K562 (cell line): Measurements from ENCODE around the gene DNAJB6. TPM values are rescaled to one million over a fixed set of nuclear protein-coding genes. Genes with fewer than 3 reads are reported as not detected.

Source experiments
- CEBPZ ChIP-seq: fragments of 150-350 bp; IDR thresholded peaks from 2 replicates; pipeline ENCODE4 v1.6.1; 2014; ENCODE audit warnings: low read depth, mild to moderate bottlenecking, low read length, borderline replicate concordance
- GABPA ChIP-seq: fragments of 200-800 bp; sonication (Bioruptor generic); conservative IDR thresholded peaks from 2 replicates; pipeline ENCODE4 v1.6.1; 2016; ENCODE audit warnings: low read depth, missing genetic modification characterization, missing compliant biosample characterization
- IFI16 ChIP-seq: fragments of 250-450 bp; sonication (Bioruptor Pico); IDR thresholded peaks from 2 replicates; pipeline ENCODE4 v2.1.2; 2022; ENCODE audit warnings: mild to moderate bottlenecking, inconsistent platforms
- MED1 ChIP-seq: sonication (generic); formaldehyde crosslinking; IDR thresholded peaks from 2 replicates; pipeline ENCODE4 v1.8.1; 2023; ENCODE audit warnings: missing genetic modification reagents, borderline replicate concordance
- MEF2A ChIP-seq: IDR thresholded peaks from 2 replicates; pipeline ENCODE4 v1.6.1; 2011; ENCODE audit warnings: low read depth, mild to moderate bottlenecking, low read length, moderate library complexity; ENCODE audit not compliant: control insufficient read depth
- MIER1 ChIP-seq: fragments of 450-650 bp; IDR thresholded peaks from 2 replicates; pipeline ENCODE4 v1.6.1; 2016; ENCODE audit warnings: antibody characterized with exemption, mild to moderate bottlenecking, low read depth
- NCOA6 ChIP-seq: fragments of 450-650 bp; IDR thresholded peaks from 2 replicates; pipeline ENCODE4 v1.6.1; 2017; ENCODE audit warnings: mild to moderate bottlenecking
- PHF21A ChIP-seq: fragments of 450-650 bp; IDR thresholded peaks from 2 replicates; pipeline ENCODE4 v1.6.1; 2017; ENCODE audit warnings: low read depth, borderline replicate concordance
- POLR2AphosphoS5 ChIP-seq: IDR thresholded peaks from 2 replicates; pipeline ENCODE4 v1.6.1; 2011; ENCODE audit warnings: mild to moderate bottlenecking, low read depth, low read length, moderate library complexity; ENCODE audit not compliant: control insufficient read depth, insufficient read depth
- SIX5 ChIP-seq, 2 experiments: IDR thresholded peaks; 2 replicates each; pipeline ENCODE4 v1.6.1; 2011; ENCODE audit warnings: low read length in 2 of 2, borderline replicate concordance in 1 of 2, low read depth in 1 of 2, mild to moderate bottlenecking in 1 of 2, moderate library complexity in 1 of 2; ENCODE audit not compliant: insufficient read depth in 1 of 2
- SNRNP70 ChIP-seq: fragments of 200-400 bp; formaldehyde crosslinking; optimal IDR thresholded peaks from 2 replicates; pipeline ENCODE3; 2017; ENCODE audit warnings: low read depth, low read length
- SRSF3 ChIP-seq: fragments of 200-400 bp; formaldehyde crosslinking; IDR thresholded peaks from 2 replicates; pipeline ENCODE4 v1.6.1; 2016; ENCODE audit warnings: mild to moderate bottlenecking, low read length, moderate library complexity; ENCODE audit not compliant: insufficient read depth
- TBP ChIP-seq: optimal IDR thresholded peaks from 2 replicates; pipeline ENCODE3; 2011; ENCODE audit warnings: low read depth, low read length, improper control_type of control experiment
- YY1 ChIP-seq, 3 experiments: IDR thresholded peaks; 2 replicates each; pipeline ENCODE4 v1.6.1; 2011; ENCODE audit warnings: low read length in 2 of 3, mild to moderate bottlenecking in 2 of 3, moderate library complexity in 2 of 3, borderline replicate concordance in 1 of 3, control low read depth in 1 of 3, low read depth in 1 of 3; ENCODE audit not compliant: insufficient read depth in 3 of 3, insufficient replicate concordance in 2 of 3, control insufficient read depth in 1 of 3, insufficient read length in 1 of 3; ENCODE audit errors: extremely low read depth in 1 of 3
- ZBTB1 ChIP-seq: sonication (generic); formaldehyde crosslinking; IDR thresholded peaks from 2 replicates; pipeline ENCODE4 v1.8.1; 2023; ENCODE audit warnings: missing genetic modification reagents, low read depth, mild to moderate bottlenecking, borderline replicate concordance
- ZNF212 ChIP-seq: fragments of 450-650 bp; formaldehyde crosslinking; IDR thresholded peaks from 2 replicates; pipeline ENCODE4 v1.4.0; 2020; ENCODE audit warnings: mild to moderate bottlenecking
- ZNF23 ChIP-seq: fragments of 250-450 bp; sonication (Bioruptor Pico); IDR thresholded peaks from 2 replicates; pipeline ENCODE4 v1.4.0; 2020; ENCODE audit warnings: mild to moderate bottlenecking
- ZNF324 ChIP-seq: fragments of 250-450 bp; sonication (Bioruptor Pico); IDR thresholded peaks from 2 replicates; pipeline ENCODE4 v1.4.0; 2020; ENCODE audit warnings: mild to moderate bottlenecking
- ZNF431 ChIP-seq: sonication (generic); formaldehyde crosslinking; IDR thresholded peaks from 2 replicates; pipeline ENCODE4 v1.8.0; 2022; ENCODE audit warnings: mild to moderate bottlenecking, missing genetic modification reagents
- ZNF668 ChIP-seq: fragments of 250-450 bp; sonication (Bioruptor Pico); IDR thresholded peaks from 2 replicates; pipeline ENCODE4 v1.8.0; 2022; ENCODE audit warnings: mild to moderate bottlenecking, inconsistent platforms
- ZSCAN32 ChIP-seq: fragments of 450-650 bp; formaldehyde crosslinking; IDR thresholded peaks from 2 replicates; pipeline ENCODE4 v1.4.0; 2020; ENCODE audit warnings: mild to moderate bottlenecking, moderate library complexity
- polyA plus RNA-seq, 8 experiments: library from polyadenylated mRNA; depleted of rRNA in 4 of 8; stranded (reverse) in 5 of 8; unstranded in 3 of 8; fragments of >200 nt; fragmentation: Nextera tagmentation in 2 of 8; fragmentation: Illumina TruSeq in 1 of 8; extraction: Ambion mirVana in 2 of 8; extraction: Trizol in 1 of 8; gene quantifications; 2 replicates each; pipeline versions ENCODE4 v1.2.1 to v1.2.3, GENCODE V29; 2011 to 2014; ENCODE audit warnings: inconsistent platforms in 1 of 8, missing spikeins in 1 of 8
- total RNA-seq, 7 experiments: library from RNA; depleted of rRNA in 6 of 7; stranded (reverse); fragments of >200 nt in 6 of 7; fragmentation: Illumina TruSeq in 2 of 7; extraction: Trizol in 2 of 7; gene quantifications; 2 replicates each; pipeline versions ENCODE4 v1.2.1 to v1.2.3, GENCODE V29; 2011 to 2021; ENCODE audit warnings: low replicate concordance in 1 of 7
- TF ChIP-seq, protein P1 (sequence below): fragments of 250-450 bp; sonication (Bioruptor Pico); IDR thresholded peaks from 2 replicates; pipeline ENCODE4 v1.4.0; 2020; ENCODE audit warnings: mild to moderate bottlenecking, moderate library complexity, borderline replicate concordance

DNAJB6 gene
- total and polyA plus RNA-seq, 9 of the 15 experiments (the other 6 are each of a cell fraction or from before 2014, with no cell fraction given), result 84.5 to 158 (median 135) TPM

GRCh38 chr7:157386979-157387800, 50.4 kb downstream of the DNAJB6 start (continued):
- no peak for TF ChIP-seq TBP
- no peak for TF ChIP-seq PHF21A
- TF ChIP-seq MED1, result no peak
- TF ChIP-seq ZNF668, result no peak
- TF ChIP-seq YY1 (IDR thresholded peaks at IDR 0.05; ENCODE audit: borderline replicate concordance in 1 of 3, control insufficient read depth in 1 of 3, extremely low read depth in 1 of 3, insufficient read depth in 3 of 3, insufficient read length in 1 of 3, insufficient replicate concordance in 2 of 3, low read depth in 1 of 3, low read length in 2 of 3), result peak in 2 of 3 experiments; percentile 71 to 88
- no peak for TF ChIP-seq SIX5 (IDR thresholded peaks at IDR 0.05; ENCODE audit: borderline replicate concordance in 1 of 2, insufficient read depth in 1 of 2, low read depth in 1 of 2, low read length in 2 of 2)
- peak; percentile 76 for TF ChIP-seq POLR2AphosphoS5
- TF ChIP-seq MEF2A, result 0 out of 2 replicates have a peak, but pooled peaks have one; percentile 60
- no peak for TF ChIP-seq SRSF3
- TF ChIP-seq MIER1, result no peak
- TF ChIP-seq IFI16 (CRISPR knock-in tag), result no peak
- no peak for TF ChIP-seq CEBPZ
- TF ChIP-seq ZNF212 (CRISPR knock-in tag), result no peak
- no peak for TF ChIP-seq ZNF324 (CRISPR knock-in tag)
- TF ChIP-seq SNRNP70, result no peak
- TF ChIP-seq, protein P1, sequence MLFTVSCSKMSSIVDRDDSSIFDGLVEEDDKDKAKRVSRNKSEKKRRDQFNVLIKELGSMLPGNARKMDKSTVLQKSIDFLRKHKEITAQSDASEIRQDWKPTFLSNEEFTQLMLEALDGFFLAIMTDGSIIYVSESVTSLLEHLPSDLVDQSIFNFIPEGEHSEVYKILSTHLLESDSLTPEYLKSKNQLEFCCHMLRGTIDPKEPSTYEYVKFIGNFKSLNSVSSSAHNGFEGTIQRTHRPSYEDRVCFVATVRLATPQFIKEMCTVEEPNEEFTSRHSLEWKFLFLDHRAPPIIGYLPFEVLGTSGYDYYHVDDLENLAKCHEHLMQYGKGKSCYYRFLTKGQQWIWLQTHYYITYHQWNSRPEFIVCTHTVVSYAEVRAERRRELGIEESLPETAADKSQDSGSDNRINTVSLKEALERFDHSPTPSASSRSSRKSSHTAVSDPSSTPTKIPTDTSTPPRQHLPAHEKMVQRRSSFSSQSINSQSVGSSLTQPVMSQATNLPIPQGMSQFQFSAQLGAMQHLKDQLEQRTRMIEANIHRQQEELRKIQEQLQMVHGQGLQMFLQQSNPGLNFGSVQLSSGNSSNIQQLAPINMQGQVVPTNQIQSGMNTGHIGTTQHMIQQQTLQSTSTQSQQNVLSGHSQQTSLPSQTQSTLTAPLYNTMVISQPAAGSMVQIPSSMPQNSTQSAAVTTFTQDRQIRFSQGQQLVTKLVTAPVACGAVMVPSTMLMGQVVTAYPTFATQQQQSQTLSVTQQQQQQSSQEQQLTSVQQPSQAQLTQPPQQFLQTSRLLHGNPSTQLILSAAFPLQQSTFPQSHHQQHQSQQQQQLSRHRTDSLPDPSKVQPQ (CRISPR knock-in tag), result no peak
- TF ChIP-seq ZNF23 (CRISPR knock-in tag), result no peak
- 0 out of 2 replicates have a peak, but pooled peaks have one; percentile 58 for TF ChIP-seq ZNF431 (CRISPR knock-in tag)
- TF ChIP-seq NCOA6, result no peak
- TF ChIP-seq ZSCAN32 (CRISPR knock-in tag), result no peak
- TF ChIP-seq GABPA, result peak; percentile 78
- TF ChIP-seq ZBTB1 (CRISPR knock-in tag), result no peak
